ENCODE measurements around the gene CYTH3.

The CYTH3 gene

DNA sequence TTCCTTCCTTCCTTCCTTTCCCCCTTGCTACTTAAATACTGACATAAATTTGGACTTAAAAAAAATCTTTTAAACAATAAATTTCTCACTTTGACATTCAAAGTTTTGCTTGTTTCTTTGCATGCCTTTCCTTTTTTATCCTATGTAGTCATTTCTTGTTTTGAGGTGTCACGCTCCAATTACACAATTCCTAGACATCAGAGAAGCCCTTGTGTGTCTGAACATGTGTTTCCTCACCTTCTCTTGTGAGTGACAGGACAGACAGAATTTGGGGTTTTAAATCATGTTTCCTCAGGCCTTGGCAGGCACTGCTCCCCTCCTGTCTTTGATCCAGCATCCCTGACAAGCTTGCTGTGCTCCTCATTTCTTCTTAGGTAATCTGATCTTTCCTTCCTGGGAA, 91.3 kb downstream of the CYTH3 start:
- H3K27ac ChIP-seq (ENCODE audit: low read depth, low read length) = no peak overlapping the region

DNA sequence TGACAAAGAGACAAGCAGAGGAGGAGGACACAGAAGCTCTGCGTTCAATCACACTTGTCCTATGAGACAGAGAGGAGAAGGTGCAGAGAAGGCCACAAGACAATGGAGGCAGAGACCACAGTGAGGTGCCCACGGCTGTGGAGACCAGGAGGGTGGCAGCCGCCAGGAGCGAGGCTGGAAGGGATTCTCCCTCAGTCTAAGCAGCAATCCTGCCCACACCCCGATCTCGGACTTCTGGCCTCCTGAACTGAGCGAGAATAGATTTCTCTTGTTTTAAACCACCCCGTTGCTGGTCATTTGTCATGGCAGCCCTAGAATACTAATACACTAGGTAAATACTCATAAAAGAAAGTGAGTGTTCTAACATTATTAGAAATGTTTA, 92.1 kb downstream of the CYTH3 start:
- peaks cover 6 to 35% of the 10 kb centered on the region in 2 donors for H3K36me3 ChIP-seq (ENCODE audit: control insufficient read depth in 1 of 2, insufficient read depth in 2 of 2, low read length in 2 of 2)
- no peak overlapping the region for H3K9ac ChIP-seq (ENCODE audit: low read depth in 1 of 2, low read length in 2 of 2)
- H3K4me1 ChIP-seq (ENCODE audit: control insufficient read depth in 1 of 2, insufficient read depth in 2 of 2, low read length in 2 of 2) = peaks cover 5% of the 10 kb centered on the region in 2 donors
- no peaks in the 10 kb centered on the region for H3K9me3 ChIP-seq (ENCODE audit: control insufficient read depth in 1 of 2, low read length in 2 of 2)
- no peak overlapping the region for H3K4me3 ChIP-seq (ENCODE audit: low read depth in 1 of 2, low read length in 2 of 2)
- no peaks in the 10 kb centered on the region for H3K27me3 ChIP-seq (ENCODE audit: control insufficient read depth in 1 of 2, insufficient read depth in 2 of 2, low read length in 2 of 2)
- no peak overlapping the region for H3K27ac ChIP-seq (ENCODE audit: low read depth, low read length)

More for the DNA sequence above, 91.3 kb downstream of the CYTH3 start:
- no peaks in the 10 kb centered on the region for H3K9me3 ChIP-seq (ENCODE audit: control insufficient read depth in 1 of 2, low read length in 2 of 2)
- H3K27me3 ChIP-seq (ENCODE audit: control insufficient read depth in 1 of 2, insufficient read depth in 2 of 2, low read length in 2 of 2) = no peaks in the 10 kb centered on the region
- H3K36me3 ChIP-seq (ENCODE audit: control insufficient read depth in 1 of 2, insufficient read depth in 2 of 2, low read length in 2 of 2) = peaks cover 6 to 35% of the 10 kb centered on the region in 2 donors
- H3K4me3 ChIP-seq (ENCODE audit: low read depth in 1 of 2, low read length in 2 of 2) = no peak overlapping the region
- peaks cover 5% of the 10 kb centered on the region in 2 donors for H3K4me1 ChIP-seq (ENCODE audit: control insufficient read depth in 1 of 2, insufficient read depth in 2 of 2, low read length in 2 of 2)
- H3K9ac ChIP-seq (ENCODE audit: low read depth in 1 of 2, low read length in 2 of 2) = no peak overlapping the region

DNA sequence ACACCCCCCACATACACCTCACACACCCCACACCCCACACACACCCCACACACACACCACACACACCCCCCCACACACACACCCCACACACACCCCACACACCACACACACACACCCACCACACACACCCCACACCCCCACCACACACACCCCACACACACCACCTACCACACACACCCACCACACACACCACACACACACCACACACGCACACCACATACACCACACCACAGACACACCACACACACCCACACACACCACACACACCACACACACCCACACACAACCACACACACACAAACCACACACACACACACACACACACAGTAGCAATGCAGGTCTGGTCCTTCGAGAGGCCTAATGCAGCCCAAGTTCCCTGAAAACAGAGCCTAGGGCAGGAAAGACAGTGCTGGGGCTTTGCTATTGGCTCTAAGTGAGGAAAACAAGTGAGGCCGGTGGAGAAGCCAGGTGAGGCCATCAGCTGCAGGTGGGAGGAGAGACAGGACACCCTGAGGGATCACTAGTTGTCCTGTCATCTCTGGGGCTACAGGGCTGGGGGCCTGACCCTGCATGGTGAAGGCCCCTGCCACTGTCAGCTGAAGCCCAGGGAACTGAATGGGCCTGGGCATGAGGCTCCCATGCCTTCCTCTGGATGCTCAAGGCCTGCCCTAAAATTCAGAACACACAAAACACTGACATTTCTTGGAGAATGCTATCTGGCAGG, 92.6 kb downstream of the CYTH3 start:
- Histone ChIP-seq H3K9ac (ENCODE audit: low read depth in 1 of 2, low read length in 2 of 2) (no peak overlapping the region), H3K4me3 (ENCODE audit: low read depth in 1 of 2, low read length in 2 of 2) (no peak overlapping the region), H3K9me3 (ENCODE audit: control insufficient read depth in 1 of 2, low read length in 2 of 2) (no peaks in the 10 kb centered on the region), H3K36me3 (ENCODE audit: control insufficient read depth in 1 of 2, insufficient read depth in 2 of 2, low read length in 2 of 2) (peaks cover 6 to 37% of the 10 kb centered on the region in 2 donors), H3K27ac (ENCODE audit: low read depth, low read length) (no peak overlapping the region), H3K27me3 (ENCODE audit: control insufficient read depth in 1 of 2, insufficient read depth in 2 of 2, low read length in 2 of 2) (no peaks in the 10 kb centered on the region), H3K4me1 (ENCODE audit: control insufficient read depth in 1 of 2, insufficient read depth in 2 of 2, low read length in 2 of 2) (peaks cover 5% of the 10 kb centered on the region in 2 donors)

DNA sequence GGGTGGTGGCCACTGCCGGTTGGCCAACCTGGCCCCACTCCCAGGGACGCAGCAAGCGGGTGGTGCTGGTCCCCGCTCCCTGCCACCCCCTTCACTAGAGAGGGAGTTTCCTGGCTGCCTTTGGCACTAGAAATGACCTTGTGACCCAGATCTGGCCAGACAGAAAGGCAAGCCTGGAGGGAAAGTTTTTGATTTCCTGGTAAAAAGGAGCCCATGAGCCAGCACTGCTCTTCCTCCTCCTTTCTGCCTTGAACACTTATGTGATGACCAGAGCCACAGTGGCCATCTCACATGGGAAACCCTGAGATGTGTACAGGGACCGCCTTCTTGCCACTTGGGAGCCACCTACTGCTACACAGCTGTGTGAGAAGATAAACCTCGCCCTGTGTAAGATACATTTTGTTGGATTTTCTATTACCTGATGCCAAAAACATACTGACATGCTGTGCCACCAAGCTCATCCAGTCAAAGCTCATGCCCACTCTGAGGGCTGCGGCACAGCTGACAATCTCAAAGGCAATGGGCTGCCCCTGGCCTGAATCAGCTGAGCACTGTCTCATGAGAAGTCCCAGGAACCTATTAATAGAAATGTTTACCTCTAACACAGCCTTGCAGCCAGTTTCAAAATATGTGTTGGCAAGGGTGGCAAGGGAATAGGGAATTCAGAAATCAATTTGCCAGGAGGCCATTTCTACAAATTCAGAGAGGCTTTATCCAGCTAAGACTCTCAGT, 94.0 kb downstream of the CYTH3 start:
- no peaks in the 10 kb centered on the region for H3K9me3 ChIP-seq (ENCODE audit: control insufficient read depth in 1 of 2, low read length in 2 of 2)
- H3K36me3 ChIP-seq (ENCODE audit: control insufficient read depth in 1 of 2, insufficient read depth in 2 of 2, low read length in 2 of 2) = peaks cover 6 to 35% of the 10 kb centered on the region in 2 donors

DNA sequence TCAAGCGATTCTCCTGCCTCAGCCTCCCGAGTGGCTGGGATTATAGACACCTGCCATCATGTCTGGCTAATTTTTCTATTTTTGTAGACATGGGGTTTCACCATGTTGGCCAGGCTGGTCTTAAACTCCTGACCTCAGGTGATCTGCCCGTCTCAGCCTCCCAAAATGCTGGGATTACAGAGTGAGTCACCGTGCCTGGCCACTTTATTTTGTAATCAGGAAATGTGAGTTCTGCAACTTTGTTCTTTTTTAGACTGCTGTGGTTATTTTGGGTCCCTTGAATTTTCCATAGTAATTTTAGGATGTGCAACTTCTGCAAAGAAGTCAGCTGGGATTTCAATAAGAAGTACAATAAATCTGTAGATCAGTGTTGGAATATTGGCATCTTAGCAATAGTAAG, 96.8 kb downstream of the CYTH3 start:
- Histone ChIP-seq H3K27ac (ENCODE audit: low read depth, low read length) (no peak overlapping the region), H3K36me3 (ENCODE audit: control insufficient read depth in 1 of 2, insufficient read depth in 2 of 2, low read length in 2 of 2) (peaks cover 16 to 51% of the 10 kb centered on the region in 2 donors), H3K9ac (ENCODE audit: low read depth in 1 of 2, low read length in 2 of 2) (no peak overlapping the region), H3K9me3 (ENCODE audit: control insufficient read depth in 1 of 2, low read length in 2 of 2) (no peaks in the 10 kb centered on the region), H3K27me3 (ENCODE audit: control insufficient read depth in 1 of 2, insufficient read depth in 2 of 2, low read length in 2 of 2) (no peaks in the 10 kb centered on the region), H3K4me3 (ENCODE audit: low read depth in 1 of 2, low read length in 2 of 2) (no peak overlapping the region), H3K4me1 (ENCODE audit: control insufficient read depth in 1 of 2, insufficient read depth in 2 of 2, low read length in 2 of 2) (peaks cover 5% of the 10 kb centered on the region in 2 donors)

More for the DNA sequence above, 94.0 kb downstream of the CYTH3 start:
- H3K27me3 ChIP-seq (ENCODE audit: control insufficient read depth in 1 of 2, insufficient read depth in 2 of 2, low read length in 2 of 2) = no peaks in the 10 kb centered on the region
- H3K4me3 ChIP-seq (ENCODE audit: low read depth in 1 of 2, low read length in 2 of 2) = no peak overlapping the region
- H3K4me1 ChIP-seq (ENCODE audit: control insufficient read depth in 1 of 2, insufficient read depth in 2 of 2, low read length in 2 of 2) = peaks cover 5% of the 10 kb centered on the region in 2 donors
- H3K9ac ChIP-seq (ENCODE audit: low read depth in 1 of 2, low read length in 2 of 2) = no peak overlapping the region
- H3K27ac ChIP-seq (ENCODE audit: low read depth, low read length) = no peak overlapping the region

DNA sequence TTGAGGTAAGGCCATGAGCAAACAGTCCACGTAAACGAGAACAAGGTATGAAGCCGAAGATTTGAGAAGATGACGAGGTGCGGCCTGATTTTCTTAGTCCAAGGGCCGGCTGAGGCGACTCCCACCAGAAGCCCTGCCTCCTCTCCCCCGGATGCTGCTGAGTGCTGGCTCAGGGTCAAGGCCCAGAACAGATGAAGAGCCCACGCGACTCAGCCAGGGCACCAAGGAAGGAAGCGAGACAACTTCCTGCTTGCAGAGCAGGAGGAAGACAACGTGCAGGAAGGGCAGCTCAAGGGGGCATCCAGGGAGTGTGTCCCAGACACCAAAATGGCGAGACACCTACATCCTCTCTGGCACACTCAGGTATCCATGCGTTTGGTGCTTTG, 99.5 kb downstream of the CYTH3 start:
- Histone ChIP-seq H3K9ac (ENCODE audit: low read depth in 1 of 2, low read length in 2 of 2) (no peak overlapping the region), H3K9me3 (ENCODE audit: control insufficient read depth in 1 of 2, low read length in 2 of 2) (no peaks in the 10 kb centered on the region), H3K4me1 (ENCODE audit: control insufficient read depth in 1 of 2, insufficient read depth in 2 of 2, low read length in 2 of 2) (no peaks in the 10 kb centered on the region), H3K4me3 (ENCODE audit: low read depth in 1 of 2, low read length in 2 of 2) (no peak overlapping the region), H3K27ac (ENCODE audit: low read depth, low read length) (no peak overlapping the region), H3K36me3 (ENCODE audit: control insufficient read depth in 1 of 2, insufficient read depth in 2 of 2, low read length in 2 of 2) (peaks cover 23 to 62% of the 10 kb centered on the region in 2 donors), H3K27me3 (ENCODE audit: control insufficient read depth in 1 of 2, insufficient read depth in 2 of 2, low read length in 2 of 2) (no peaks in the 10 kb centered on the region)

DNA sequence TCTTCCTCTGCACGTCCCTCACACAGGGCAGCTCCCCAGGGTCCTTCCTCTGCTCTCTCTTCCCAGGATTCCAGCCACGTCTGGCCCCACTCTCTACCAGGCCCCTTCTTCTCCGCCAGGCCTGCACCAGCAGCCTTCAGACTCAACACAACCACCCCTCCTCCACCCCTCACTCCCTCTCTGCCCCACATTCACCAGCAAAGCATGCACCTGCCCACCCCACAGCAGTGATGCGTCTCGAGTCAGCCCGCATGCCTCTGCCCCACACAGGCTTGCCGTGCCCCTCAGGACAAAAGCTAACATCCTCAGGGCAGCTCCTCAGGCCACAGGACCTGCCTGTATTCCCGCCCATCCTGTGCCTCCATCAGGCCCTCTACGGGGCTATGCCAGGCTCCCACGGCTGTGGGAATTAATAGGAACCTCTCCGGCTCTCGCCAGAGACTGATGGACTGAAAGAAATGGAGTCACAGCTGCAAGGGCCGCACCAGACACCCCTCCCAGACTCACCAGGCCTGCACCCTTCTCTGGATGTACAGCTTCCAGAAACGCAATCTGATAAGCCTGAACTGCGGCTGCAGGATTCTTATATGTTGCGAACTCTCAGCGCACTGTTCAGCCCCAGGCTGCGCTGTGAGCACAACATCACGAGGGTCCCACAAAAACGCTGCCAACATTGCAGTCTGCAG, 100.1 kb downstream of the CYTH3 start:
- no peaks in the 10 kb centered on the region for H3K27me3 ChIP-seq (ENCODE audit: control insufficient read depth in 1 of 2, insufficient read depth in 2 of 2, low read length in 2 of 2)

DNA sequence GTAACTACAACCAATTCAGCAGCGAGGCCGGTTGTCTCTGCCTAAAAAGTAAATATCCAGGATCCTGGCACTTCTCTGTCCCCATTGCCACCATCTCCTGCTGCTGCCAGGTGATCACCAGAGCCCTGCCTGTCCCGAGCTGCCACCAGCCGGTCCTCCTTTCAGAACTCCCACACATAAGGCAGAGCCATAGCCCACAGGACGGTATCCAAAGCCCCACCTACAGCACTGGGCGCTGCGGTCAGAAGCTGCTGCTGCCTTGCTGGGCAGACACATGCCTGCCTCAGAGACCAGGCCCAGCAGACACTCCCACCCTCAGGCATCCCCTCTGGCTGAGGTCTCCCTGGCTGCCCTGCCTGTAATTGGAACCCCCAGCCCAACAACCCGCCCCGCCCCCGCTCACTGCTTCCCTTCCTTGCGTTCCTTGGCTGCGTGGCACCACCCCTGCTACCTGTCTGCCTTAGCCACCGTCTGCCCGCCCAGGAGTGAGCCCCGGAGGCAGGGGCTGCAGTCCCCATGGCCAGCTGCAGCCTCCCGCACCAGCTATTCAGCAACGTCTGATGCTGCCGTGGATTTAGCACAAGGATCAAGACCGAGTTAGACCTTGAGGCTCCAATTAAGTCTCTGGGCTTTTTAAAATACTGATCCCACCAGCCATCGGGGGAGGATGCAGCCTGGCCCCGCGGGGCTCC, 100.7 kb downstream of the CYTH3 start:
- Histone ChIP-seq H3K4me1 (ENCODE audit: control insufficient read depth in 1 of 2, insufficient read depth in 2 of 2, low read length in 2 of 2) (no peaks in the 10 kb centered on the region), H3K27ac (ENCODE audit: low read depth, low read length) (no peak overlapping the region), H3K9ac (ENCODE audit: low read depth in 1 of 2, low read length in 2 of 2) (no peak overlapping the region), H3K4me3 (ENCODE audit: low read depth in 1 of 2, low read length in 2 of 2) (no peak overlapping the region), H3K9me3 (ENCODE audit: control insufficient read depth in 1 of 2, low read length in 2 of 2) (no peaks in the 10 kb centered on the region), H3K36me3 (ENCODE audit: control insufficient read depth in 1 of 2, insufficient read depth in 2 of 2, low read length in 2 of 2) (peaks cover 21 to 59% of the 10 kb centered on the region in 2 donors), H3K27me3 (ENCODE audit: control insufficient read depth in 1 of 2, insufficient read depth in 2 of 2, low read length in 2 of 2) (no peaks in the 10 kb centered on the region)

More for the DNA sequence above, 100.1 kb downstream of the CYTH3 start:
- Histone ChIP-seq H3K4me3 (ENCODE audit: low read depth in 1 of 2, low read length in 2 of 2) (no peak overlapping the region), H3K9ac (ENCODE audit: low read depth in 1 of 2, low read length in 2 of 2) (no peak overlapping the region), H3K27ac (ENCODE audit: low read depth, low read length) (no peak overlapping the region), H3K36me3 (ENCODE audit: control insufficient read depth in 1 of 2, insufficient read depth in 2 of 2, low read length in 2 of 2) (peaks cover 23 to 60% of the 10 kb centered on the region in 2 donors), H3K4me1 (ENCODE audit: control insufficient read depth in 1 of 2, insufficient read depth in 2 of 2, low read length in 2 of 2) (no peaks in the 10 kb centered on the region), H3K9me3 (ENCODE audit: control insufficient read depth in 1 of 2, low read length in 2 of 2) (no peaks in the 10 kb centered on the region)

DNA sequence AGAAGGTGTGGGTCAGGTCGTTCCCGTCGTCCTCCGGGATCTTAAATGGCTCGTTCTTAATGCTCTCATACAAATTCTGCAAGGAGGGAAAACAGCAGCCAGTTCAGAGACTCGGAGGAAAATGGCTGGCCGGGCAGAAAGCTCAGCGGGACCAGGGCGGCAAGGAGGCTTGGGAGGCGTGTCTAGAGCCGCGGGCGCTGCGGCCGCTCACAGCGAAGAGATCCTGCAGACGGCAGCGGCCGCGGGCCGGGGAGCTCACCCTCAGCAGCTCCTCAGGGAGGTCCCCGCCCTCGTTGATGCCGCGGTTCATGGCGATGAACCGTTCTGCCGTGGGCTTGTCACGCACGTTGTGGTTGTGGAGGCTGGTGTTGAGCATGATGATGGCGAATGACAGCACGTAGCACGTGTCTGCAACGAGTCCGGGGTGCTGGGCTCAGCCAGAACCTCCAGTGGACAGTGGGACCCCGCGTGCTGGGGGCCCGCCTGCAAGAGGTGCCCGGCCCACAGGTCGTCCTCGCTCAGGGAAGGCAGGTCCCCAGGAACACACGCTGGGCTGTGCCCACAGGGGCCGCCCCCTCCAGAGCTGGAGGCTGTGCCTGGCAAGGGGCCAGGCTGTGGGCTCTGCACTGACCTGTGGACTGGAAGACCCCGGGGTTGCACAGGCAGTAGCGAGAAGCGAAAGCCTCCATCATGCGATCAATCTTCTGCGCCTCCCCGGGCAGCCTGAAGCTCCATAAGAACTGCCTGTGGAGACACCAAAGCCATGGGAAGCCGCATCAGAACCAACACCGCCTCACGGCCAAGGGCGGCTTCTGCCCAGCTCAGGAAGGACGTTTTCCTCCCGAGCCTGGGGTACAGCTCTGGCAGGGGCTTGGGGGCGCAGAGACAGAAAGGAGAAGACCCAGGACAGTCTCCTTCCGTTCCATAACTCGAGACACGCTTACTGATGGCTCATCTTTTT, 101.6 kb downstream of the CYTH3 start:
- no peaks in the 10 kb centered on the region for H3K9me3 ChIP-seq (ENCODE audit: control insufficient read depth in 1 of 2, low read length in 2 of 2)
- H3K4me3 ChIP-seq (ENCODE audit: low read depth in 1 of 2, low read length in 2 of 2) = no peak overlapping the region
- no peak overlapping the region for H3K9ac ChIP-seq (ENCODE audit: low read depth in 1 of 2, low read length in 2 of 2)
- peaks cover 20 to 59% of the 10 kb centered on the region in 2 donors for H3K36me3 ChIP-seq (ENCODE audit: control insufficient read depth in 1 of 2, insufficient read depth in 2 of 2, low read length in 2 of 2)
- no peaks in the 10 kb centered on the region for H3K4me1 ChIP-seq (ENCODE audit: control insufficient read depth in 1 of 2, insufficient read depth in 2 of 2, low read length in 2 of 2)
- H3K27ac ChIP-seq (ENCODE audit: low read depth, low read length) = no peak overlapping the region
- no peaks in the 10 kb centered on the region for H3K27me3 ChIP-seq (ENCODE audit: control insufficient read depth in 1 of 2, insufficient read depth in 2 of 2, low read length in 2 of 2)

Data from duodenal mucosa (tissue), 2 donors.